GM19395 (cell line): ENCODE measurements around the gene TACR3.
"Not testable (repeated sequence)": the region's sequence is repeated elsewhere in the genome, so short reads cannot be mapped to it uniquely, and the experiment has no call there.

Experiments
- ATAC-seq: cut with Tn5 transposase; IDR thresholded peaks from one replicate; pipeline ENCODE4 v1.9.1; 2021; ENCODE audit warnings: mild to moderate bottlenecking, moderate library complexity; ENCODE audit not compliant: unreplicated experiment

The TACR3 gene

GRCh38 chr4:103719830-103720207 lies at the start of gene TACR3:
TSS of gene TACR3 (minus strand) at chr4:103719985. CDS start at chr4:103719675, 310 bp downstream.
- ATAC-seq, result no peak

DNA sequence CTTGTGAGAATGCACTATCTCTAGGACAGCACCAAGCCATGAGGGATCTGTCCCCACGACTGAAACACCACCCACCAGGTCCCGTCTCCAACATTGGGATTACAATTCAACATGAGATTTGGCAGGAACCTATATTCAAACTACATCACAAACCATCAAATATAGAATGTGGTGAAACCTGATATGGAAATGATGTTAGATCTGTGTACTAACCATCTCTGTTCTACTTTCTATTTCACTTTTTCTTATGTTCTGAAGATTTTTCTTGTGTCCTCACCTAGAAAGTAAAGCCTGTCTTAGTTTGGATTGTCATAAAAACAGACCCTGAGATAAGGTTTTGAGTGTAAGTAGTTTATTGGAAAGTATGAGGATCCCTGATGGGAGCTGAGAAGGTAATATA lies 37.8 kb upstream of the TACR3 start:
- no peak for ATAC-seq

DNA sequence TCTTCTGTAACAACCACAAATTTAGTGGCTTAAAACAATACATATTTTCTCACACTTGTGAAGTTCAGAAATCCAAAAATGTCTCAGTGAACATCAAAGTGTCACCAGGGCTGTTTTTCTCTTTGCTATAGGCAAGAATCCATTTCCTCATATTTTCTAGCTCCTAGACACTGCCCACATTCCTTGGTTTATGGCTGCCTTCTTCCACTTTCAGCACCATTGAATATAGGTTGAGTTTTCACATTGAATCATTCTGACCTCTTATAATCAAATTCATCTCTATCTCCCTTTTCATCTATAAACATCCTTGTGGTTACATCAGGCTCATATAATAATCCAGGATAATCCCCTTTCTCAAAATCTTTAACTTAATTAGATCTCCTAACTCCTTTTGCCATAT lies 37.0 kb upstream of the TACR3 start:
- no peak for ATAC-seq

DNA sequence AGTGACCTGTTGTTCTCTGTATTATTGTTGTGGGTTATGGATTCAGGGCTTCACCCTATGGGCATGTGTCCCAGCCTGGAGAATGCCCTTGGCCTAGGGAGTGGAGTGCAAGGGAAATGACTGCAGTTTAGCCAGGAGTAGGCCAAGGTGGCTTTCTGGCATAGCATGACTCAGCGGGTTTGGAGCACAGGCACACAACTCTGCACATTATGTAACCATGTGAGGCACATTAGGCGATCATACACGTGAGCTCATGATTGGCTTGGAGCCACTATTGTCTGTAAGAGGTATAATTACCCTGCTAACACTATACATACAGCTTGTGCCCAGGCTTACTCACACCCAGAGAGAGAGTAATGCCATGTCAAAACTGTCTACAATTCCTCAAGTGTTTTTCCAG lies 35.1 kb upstream of the TACR3 start:
- no peak for ATAC-seq

DNA sequence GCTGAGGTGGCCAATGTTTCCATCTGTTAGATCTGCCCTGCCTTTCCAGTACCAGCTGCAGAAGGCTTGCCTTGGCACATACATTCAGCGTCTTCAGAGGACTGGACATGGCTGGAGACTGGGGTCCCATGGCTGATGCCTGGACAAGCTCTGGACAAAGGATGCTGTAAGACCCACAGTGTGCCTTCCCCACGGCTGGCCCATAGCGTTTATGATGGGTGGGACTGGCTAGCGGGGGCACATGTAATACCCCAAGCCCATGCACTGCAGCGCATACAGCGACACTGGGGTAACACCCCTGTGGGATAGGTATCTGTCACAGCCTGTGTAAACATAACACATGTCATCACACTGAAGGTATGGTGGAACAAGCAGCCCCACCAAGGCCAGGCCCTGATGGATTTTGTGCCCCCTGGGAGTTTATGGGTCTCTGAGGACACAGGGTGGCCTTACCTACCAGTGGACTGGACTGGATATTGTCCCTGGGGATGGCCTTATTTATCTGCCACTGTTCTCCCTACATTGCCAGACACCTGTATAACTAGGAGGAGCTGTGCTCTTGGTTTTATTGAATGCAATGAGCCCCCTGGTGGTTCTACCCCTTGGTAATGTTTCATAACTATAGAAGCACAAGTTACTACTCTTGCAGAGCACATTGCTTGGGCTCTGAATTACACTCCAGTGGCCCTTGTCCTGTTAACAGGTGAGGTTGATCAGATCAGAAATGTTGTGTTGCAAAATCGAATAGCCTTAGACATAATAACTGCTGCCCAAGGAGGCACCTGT lies 34.3 kb upstream of the TACR3 start:
- no peak for ATAC-seq

GRCh38 chr4:103723150-103723549 lies 3.4 kb upstream of the TACR3 start:
- not testable (repeated sequence) for ATAC-seq

DNA sequence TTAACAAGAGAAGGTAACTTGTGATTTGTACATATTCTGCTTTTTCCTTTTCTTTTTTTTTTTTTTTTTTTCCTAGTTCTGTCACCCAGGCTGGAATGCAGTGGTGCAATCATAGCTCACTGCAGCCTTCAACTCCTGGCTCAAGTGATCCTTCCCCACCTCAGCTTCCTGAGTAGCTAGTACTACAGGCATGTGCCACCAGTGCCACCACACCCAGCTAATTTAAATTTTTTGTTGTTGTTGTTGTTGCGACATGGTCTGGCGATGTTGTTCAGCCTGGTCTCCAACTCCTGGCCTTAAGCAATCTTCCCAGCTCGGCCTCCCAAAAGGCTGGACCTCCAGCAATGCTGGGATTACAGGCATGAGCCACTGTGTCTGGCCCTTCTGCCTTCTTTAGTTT lies 1.5 kb upstream of the TACR3 start:
- ATAC-seq, result no peak

GRCh38 chr4:103720661-103721060 lies 876 bp upstream of the TACR3 start:
- ATAC-seq, result no peak

DNA sequence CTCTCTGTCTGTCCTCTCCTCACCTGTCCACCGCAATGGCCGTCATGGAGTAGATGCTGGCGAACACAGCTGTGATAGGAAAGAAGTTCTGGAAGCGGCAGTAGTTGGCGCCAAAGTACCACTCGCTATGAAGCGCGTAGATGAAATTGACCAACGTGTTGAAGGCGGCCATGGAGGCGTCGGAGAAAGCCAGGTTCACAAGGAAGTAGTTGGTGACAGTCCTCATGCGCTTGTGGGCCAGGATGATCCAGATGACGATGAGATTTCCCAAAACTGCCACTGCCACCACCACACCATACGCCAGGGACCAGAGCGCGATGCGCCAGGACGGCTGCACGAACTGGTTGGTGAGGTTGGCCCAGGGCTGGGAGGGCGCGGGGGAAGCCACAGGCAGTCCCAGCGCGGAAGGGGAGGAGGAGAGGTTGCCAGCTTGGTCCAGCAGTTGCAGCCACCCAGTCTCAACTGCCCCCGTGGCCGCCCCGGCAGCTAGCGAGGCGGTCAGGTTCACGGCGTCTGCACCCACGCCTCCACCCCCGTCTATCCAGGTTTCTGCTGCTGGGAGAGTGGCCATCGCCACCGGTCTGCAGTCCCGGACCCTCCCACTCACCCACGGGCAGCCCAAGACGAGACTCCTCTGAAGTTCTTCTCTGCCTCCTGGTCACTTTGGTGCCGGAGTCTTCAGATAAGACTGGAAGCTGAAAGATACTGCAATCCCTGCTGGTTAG lies 518 bp downstream of the TACR3 start:
- no peak for ATAC-seq

DNA sequence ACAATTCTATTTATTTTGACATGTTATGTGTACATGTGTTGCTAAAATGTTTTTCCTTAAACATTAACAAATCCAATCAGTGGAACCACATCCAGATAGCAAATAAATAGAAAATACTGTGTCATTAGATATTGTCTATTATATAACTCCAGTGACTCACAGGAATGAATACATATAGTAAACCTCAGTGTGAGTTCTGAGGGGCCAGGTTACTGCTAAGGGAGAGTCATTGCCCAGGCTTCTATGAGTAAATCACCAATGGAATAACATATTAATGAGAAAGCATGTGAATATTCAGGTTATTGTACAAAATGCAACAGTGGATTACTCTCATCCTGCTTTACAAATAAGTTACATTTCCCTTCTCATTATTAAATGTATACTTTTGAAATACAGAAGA lies 27.2 kb downstream of the TACR3 start:
- ATAC-seq, result no peak

DNA sequence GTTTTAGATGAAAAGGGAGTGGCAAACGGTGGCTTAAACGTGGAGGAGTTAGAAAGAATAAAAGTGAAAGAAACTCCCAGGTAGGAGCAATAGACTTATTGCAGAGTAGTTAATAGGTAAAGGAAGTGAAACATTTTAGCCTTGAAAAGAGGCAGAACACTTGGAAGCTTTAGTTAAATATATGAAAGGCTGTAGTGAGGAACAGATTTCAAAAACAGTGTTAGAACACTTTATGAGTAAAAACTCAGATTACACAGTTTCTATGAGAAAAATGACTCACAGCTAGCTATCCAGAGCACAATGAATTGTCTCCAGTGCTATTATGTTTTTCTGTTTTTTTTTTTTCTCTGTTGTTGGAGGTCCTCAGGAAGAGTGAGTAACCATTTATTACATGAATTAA lies 45.8 kb downstream of the TACR3 start:
- ATAC-seq, result peak; percentile 63

GRCh38 chr4:103666764-103667163 lies 53.0 kb downstream of the TACR3 start:
- ATAC-seq, result not testable (repeated sequence)

GRCh38 chr4:103664436-103665075 lies 55.2 kb downstream of the TACR3 start:
- no peak for ATAC-seq

DNA sequence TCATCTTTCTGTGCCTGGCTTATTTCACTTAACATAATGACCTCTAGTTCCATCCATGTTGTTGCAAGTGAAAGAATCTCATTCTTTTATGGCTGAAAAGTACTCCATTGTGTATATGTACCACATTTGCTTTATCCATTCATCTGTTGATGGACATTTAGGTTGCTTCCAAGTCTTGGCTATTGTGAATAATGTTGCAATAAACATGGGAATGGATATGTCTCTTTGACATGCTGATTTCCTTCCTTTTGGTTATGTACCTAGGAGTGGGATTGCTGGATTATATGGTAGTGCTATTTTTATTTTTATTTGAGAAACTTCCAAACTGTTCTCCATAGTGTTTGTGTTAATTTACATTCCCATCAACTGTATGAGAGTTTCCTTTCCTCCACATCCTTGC lies 71.2 kb downstream of the TACR3 start:
- no peak for ATAC-seq

GRCh38 chr4:103645991-103646390 lies 73.8 kb downstream of the TACR3 start:
- ATAC-seq, result no peak

- ATAC-seq, result no peak
Observed at GRCh38 chr4:103634236-103634635, 85.5 kb downstream of the TACR3 start.

DNA sequence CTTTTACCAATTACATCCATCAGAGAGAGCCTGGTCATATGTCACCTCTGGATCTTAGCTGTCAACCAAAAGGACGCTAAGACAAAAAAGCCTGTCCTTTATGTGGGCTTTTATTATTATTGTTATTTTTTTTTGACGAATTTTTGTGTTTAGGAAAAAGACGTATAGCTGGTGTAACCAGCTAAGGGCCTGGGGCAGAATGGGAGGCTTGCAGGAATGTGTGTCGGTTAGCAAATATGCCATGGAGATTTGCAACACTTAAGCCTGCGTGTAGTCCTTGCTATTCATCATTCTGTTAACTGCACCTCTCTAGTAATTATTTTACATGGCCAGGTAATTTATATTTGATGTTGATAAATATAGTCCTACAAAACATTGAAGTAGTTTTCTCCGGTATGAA lies 93.5 kb downstream of the TACR3 start:
- ATAC-seq, result no peak

DNA sequence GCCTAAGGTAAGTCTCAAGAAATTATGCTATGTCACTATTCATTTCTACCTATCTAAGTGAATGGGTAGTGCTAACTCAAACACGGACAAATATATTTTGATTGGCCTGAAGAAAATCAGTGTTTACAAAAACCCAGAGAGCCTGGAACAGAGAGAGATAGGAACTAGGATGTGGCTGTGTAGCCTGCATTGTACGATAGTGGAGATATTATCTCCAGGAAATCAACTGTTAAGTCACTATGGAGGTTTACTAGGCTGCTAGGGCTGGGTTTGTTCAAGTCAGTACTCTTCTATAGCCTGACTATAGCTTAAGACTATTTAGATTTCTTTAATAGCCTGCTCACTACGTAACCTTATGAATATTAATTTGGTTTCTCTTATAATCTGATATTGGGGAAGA lies 127.9 kb downstream of the TACR3 start:
- no peak for ATAC-seq

DNA sequence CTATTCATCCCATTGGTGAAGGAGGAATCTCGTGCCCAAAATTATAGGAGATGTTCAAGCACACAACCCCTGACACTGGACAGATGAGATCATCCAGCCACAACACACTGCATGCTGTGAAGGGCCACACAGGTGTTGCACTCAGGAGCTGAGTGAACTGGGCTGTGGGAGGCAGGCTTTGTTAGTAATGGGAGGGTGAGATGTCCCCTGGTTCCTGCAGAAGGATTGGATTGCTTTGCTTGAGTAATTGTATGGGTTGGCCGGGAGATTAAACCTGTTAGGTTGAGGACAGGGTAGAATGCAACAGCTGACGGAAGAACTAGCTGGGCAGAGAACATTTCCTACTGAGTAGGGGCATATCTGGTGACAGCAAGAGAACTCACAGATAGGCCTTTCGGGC lies 152.2 kb downstream of the TACR3 start:
- no peak for ATAC-seq

- ATAC-seq, result not testable (repeated sequence)
Observed at GRCh38 chr4:103559178-103559577, 160.6 kb downstream of the TACR3 start.
